H1 (cell line): ENCODE data around the gene DEFB110. TPM values are rescaled to one million over a fixed set of nuclear protein-coding genes. Genes with fewer than 3 reads are reported as not detected.

Experiments used
- ATF3 ChIP-seq: IDR thresholded peaks from 2 replicates; pipeline ENCODE4 v1.6.1; 2011; ENCODE audit warnings: low read depth, mild to moderate bottlenecking, low read length; ENCODE audit not compliant: insufficient read depth
- CHD2 ChIP-seq: IDR thresholded peaks from 2 replicates; pipeline ENCODE4 v1.6.1; 2012; ENCODE audit warnings: low read length, improper control_type of control experiment
- CTCF ChIP-seq, 3 experiments: IDR thresholded peaks; 1 replicate in 2 of 3; 2 replicates in 1 of 3; pipeline versions ENCODE4 v1.5.1 to v1.6.1; 2011; ENCODE audit warnings: low read length in 3 of 3, mild to moderate bottlenecking in 3 of 3, inconsistent platforms in 2 of 3, low read depth in 1 of 3, moderate library complexity in 1 of 3; ENCODE audit not compliant: insufficient read depth in 1 of 3; ENCODE audit errors: control extremely low read depth in 1 of 3
- KDM4A ChIP-seq: IDR thresholded peaks from one replicate; pipeline ENCODE4 v1.7.1; 2012; ENCODE audit warnings: low read depth, mild to moderate bottlenecking, moderate library complexity, low read length, inconsistent platforms; ENCODE audit not compliant: severe bottlenecking
- KDM5A ChIP-seq: fragments of 200-600 bp; IDR thresholded peaks from 2 replicates; pipeline ENCODE4 v1.7.1; 2012; ENCODE audit warnings: mild to moderate bottlenecking, low read length, inconsistent platforms, mixed read lengths
- MAX ChIP-seq: IDR thresholded peaks from 2 replicates; pipeline ENCODE4 v1.6.1; 2012; ENCODE audit warnings: inconsistent platforms
- POLR2A ChIP-seq, 2 experiments: IDR thresholded peaks; 1 replicate in 1 of 2; 2 replicates in 1 of 2; pipeline ENCODE4 v1.6.1; 2011; ENCODE audit warnings: low read depth in 2 of 2, low read length in 2 of 2, mild to moderate bottlenecking in 2 of 2; ENCODE audit errors: control extremely low read depth in 1 of 2
- POLR2AphosphoS5 ChIP-seq: IDR thresholded peaks from 2 replicates; pipeline ENCODE4 v1.6.1; 2011; ENCODE audit warnings: low read depth, low read length
- SAP30 ChIP-seq: fragments of 300-600 bp; sonication (generic); IDR thresholded peaks from 2 replicates; pipeline ENCODE4 v1.7.1; 2012; ENCODE audit warnings: low read length, moderate library complexity, mild to moderate bottlenecking, inconsistent platforms; ENCODE audit not compliant: insufficient read depth, insufficient replicate concordance
- SRF ChIP-seq: IDR thresholded peaks from 2 replicates; pipeline ENCODE4 v1.6.1; 2011; ENCODE audit warnings: mild to moderate bottlenecking, low read depth, low read length, moderate library complexity
- SUZ12 ChIP-seq: fragments of 200-600 bp; sonication (generic); IDR thresholded peaks from 2 replicates; pipeline ENCODE4 v1.6.1; 2012; ENCODE audit warnings: mild to moderate bottlenecking, inconsistent platforms, low read length, moderate library complexity, mixed read lengths
- TAF1 ChIP-seq: IDR thresholded peaks from 2 replicates; pipeline ENCODE4 v1.6.1; 2011; ENCODE audit warnings: mild to moderate bottlenecking, low read depth, low read length
- TAF7 ChIP-seq: optimal IDR thresholded peaks from 2 replicates; pipeline ENCODE3; 2011; ENCODE audit warnings: low read depth, mild to moderate bottlenecking, inconsistent platforms, low read length, moderate library complexity, borderline replicate concordance
- TBP ChIP-seq: IDR thresholded peaks from 2 replicates; pipeline ENCODE4 v1.6.1; 2011; ENCODE audit warnings: low read depth, low read length, improper control_type of control experiment
- polyA plus RNA-seq, 7 experiments: library from polyadenylated mRNA; depleted of rRNA in 3 of 7; stranded (reverse) in 5 of 7; unstranded in 2 of 7; fragments of >200 nt in 5 of 7; fragments of 200-250 nt in 2 of 7; gene quantifications; 1 replicate in 5 of 7; 2 replicates in 1 of 7; 4 replicates in 1 of 7; pipeline versions ENCODE4 v1.2.1 to v1.2.3, GENCODE V29; 2011 to 2013; ENCODE audit warnings: missing spikeins in 2 of 7, mixed read lengths in 2 of 7
- total RNA-seq: library from RNA; stranded (reverse); fragmentation: NEBNext Ultra II Directional; extraction: Animal tissue kit (Norgen Biotek cat#: 25700); gene quantifications from 2 replicates; pipeline ENCODE4 v1.2.1, GENCODE V29; 2021

The DEFB110 gene
- total and polyA plus RNA-seq, 2 of the 8 experiments (the other 6 are each of a cell fraction or from before 2014, with no cell fraction given): not detected

GRCh38 chr6:50030777-50031562 is 9.2 kb upstream of the DEFB110 start (continued):
- no peak for TF ChIP-seq SAP30
- TF ChIP-seq CTCF (IDR thresholded peaks at IDR 0.05; ENCODE audit: control extremely low read depth in 1 of 3, insufficient read depth in 1 of 3, low read depth in 1 of 3, low read length in 3 of 3): peak; percentile 50 to 77 (median 71); a peak in 3 of 4 replicates
- no peak for TF ChIP-seq TAF7
- no peak for TF ChIP-seq CHD2
- TF ChIP-seq TAF1: peak; percentile 41; the same call in 1 of the 2 replicates
- TF ChIP-seq POLR2A (IDR thresholded peaks at IDR 0.05; ENCODE audit: control extremely low read depth in 1 of 2, low read depth in 2 of 2, low read length in 2 of 2): peak in 1 of 2 experiments; percentile 36; a peak in 1 of 3 replicates
- peak; percentile 41 for TF ChIP-seq KDM4A
- no peak for TF ChIP-seq KDM5A
- TF ChIP-seq MAX: peak; percentile 76
- no peak for TF ChIP-seq SRF
- TF ChIP-seq ATF3: no peak
- no peak for TF ChIP-seq SUZ12
- peak; percentile 77; the same call in 1 of the 2 replicates for TF ChIP-seq POLR2AphosphoS5
- TF ChIP-seq TBP: peak; percentile 35; the same call in 1 of the 2 replicates
